ENCODE measurements around the gene GTSE1.

Gene GTSE1

GRCh38 chr22:46367707-46368191 lies 71.1 kb downstream of the GTSE1 start:
- DNase-seq, result peak; percentile 86

DNA sequence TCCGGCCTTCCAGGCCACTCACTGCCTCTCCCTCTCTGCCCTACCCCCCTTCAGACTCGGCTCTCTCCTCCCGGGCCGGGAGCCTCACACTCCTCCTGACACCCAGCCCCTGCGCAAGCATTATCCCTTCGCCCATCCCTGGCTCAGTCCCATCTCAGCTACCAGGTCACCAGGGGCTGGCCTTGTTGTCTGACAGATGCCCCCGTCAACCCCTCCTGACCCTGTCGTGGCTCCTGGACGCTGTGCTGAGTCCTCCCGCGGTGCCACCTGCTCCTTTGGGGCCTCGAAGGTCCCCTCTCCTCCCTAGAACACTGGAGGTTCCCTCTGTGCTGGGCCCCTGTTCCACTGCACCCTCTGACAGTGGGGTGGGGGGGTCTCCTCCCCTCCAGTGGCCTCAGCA lies 71.8 kb downstream of the GTSE1 start:
- no peak for DNase-seq

GRCh38 chr22:46368871-46369715 lies 72.4 kb downstream of the GTSE1 start:
- no peak for DNase-seq

DNA sequence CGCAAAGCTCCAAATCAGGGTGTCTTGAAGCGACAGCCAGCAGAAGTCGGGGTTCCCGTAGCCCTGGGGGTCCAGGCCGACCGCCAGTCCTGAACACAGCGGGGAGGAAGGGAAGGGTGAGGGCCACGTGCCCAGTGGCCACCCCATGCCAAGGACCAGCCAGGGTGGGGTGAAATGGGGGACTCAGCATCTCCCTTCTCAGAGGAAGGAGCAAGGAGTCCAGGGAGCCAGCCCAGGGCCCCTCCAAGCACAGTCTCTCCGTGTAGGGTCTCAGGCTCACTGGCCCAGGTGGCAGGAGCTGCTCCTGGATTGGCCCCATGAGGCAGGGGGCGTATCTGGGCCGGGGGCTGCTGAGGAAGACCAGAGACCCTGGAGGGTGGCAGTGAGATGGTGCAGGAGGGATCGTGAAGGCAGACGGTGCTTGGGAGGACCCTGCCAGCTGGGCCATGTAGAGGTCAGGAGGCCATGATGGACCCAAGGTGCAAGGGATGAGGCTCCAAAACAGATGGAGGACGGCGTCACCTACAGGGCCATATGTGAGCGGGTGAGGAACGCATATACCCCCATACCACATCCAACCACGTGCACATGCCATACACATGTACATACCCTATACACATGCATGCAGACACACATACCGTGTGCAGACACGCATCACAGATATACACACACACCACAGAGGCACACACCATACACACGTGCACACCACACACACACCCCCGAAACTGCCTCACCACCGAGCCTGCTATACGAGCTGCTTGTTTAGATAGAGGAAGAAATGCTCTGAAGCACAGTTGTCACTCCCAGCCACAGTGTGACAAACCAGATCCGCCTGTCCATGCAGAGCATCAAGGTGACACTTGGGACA lies 73.3 kb downstream of the GTSE1 start:
- no peak for DNase-seq

DNA sequence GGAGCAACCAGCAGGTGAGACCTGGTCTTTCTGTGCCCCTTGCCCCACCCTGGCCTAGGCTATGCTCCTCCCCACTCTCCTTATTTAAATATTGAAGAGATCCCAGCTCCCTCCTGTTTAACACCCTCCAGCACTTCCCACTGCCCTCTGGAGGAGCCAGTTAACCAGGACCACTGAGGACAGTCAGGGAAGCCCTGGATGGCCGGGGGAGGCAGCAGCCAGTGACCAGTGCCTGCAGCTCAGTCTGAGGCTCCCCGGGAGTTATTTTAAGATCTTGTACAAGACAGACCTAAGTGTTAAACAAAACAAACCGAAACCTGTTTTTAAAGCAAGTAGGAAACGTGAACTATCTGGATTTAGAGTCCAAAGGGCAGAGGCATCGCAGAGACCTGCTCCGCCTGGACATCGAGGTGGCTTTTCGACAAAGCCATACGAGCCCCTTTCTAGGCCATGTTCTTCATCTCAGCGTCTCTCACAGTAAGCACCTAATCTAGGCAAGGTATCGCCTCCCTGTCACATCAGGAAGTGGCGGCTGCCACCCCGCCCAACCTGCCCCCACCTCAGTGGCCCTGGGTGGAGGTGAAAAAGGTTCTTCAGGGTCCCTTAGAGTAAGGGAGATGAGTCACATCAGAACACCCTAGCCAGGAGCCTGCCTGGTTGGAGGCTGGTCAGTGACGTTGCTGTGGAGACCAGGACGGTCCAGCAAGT lies 74.1 kb downstream of the GTSE1 start:
- no peak for DNase-seq

DNA sequence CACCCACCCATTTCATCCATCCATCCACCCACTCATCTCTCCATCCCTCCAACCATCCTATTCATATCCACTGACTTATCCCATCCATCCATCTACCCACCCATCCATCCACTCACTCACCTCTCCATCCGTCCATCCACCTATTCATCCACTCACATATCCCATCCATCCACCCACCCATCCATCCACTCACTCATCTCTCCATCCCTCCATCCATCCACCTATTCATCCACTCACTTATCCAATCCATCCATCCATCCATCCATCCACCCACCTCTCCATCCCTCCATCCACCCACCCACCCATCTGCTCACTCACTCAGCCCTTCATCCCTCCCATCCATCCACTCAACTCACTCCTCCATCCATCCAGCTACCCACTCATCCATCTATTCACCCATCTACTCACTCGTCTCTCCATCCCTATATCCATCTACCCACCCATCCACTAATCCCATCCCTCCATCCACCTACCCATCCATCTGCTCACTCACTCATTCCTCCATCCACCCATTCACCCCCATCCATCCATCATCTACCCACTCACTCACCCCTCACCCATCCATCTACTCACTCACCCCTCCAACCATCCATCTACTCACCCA lies 75.1 kb downstream of the GTSE1 start:
- no peak for DNase-seq

DNA sequence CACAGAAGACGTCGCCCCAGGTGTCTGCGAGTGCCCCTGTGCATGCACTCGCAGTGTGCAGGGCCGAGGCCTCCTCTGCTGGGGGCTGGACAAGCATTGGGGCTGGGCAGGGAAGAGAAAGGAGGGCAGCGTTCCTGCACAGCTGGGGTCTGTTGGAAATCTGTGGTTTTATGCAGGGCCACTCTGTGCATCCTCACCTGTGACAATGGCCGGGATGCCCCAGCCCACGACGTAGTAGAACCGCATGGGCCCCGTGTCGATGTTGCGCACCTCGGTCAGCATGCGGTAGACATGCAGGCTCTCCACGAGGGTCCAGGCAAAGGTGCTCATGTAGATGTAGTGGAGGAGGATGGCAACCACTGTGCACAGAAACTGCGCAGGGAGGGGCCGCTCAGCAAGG lies 76.0 kb downstream of the GTSE1 start:
- no peak for DNase-seq

DNA sequence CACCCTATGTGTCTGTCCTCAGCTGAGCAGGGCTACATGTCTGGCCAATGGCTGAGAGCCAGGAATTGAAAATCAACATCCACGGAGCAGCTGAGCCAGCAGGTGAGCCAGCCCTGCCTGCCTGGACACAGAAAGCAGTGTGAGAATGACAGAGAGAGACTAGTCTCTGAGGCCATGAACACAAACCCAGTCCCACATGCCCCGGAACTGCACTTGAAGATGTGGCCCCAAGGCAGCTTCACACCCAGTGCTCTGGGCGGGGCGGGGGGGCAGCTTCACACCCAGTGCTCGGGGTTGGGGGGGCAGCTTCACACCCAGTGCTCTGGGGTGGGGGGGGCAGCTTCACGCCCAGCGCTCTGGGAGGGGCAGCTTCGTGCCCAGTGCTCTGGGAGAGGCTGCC lies 76.5 kb downstream of the GTSE1 start:
- DNase-seq, result no peak

DNA sequence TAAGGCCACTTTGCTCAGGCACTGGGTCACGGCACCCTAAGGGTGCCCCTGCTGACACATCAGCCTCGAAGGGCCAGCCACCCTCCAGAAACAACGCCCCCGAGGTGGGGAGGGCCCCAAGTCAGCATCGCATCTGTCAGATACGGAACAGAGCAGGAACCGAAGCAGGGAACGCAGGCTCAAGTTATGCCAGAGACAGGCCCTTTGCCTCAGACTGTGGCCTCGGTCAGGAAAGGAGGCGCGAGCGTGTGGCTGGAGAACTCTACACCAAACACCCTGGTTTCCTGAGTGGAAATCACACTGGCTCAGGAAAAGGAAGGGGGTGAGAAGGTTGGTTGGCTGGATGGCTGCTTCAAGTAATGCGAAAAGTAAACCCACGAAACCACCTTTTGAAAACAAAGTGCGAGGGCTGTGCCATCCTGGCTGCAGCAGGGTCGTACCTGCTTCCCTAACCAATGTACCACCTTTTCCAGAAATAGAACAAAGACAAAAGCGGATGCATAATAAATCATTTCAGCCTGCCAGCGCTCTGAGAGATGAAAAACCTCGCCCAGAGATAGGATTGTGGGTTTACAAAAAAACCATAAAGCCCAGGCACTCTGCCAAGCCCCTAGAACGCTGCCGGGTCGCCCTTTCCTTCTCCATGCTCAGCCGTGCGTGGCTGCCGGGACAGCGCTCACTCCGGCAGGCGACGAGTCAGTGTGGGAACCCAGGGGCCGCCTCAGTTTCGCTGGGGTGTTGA lies 77.4 kb downstream of the GTSE1 start:
- no peak for DNase-seq

DNA sequence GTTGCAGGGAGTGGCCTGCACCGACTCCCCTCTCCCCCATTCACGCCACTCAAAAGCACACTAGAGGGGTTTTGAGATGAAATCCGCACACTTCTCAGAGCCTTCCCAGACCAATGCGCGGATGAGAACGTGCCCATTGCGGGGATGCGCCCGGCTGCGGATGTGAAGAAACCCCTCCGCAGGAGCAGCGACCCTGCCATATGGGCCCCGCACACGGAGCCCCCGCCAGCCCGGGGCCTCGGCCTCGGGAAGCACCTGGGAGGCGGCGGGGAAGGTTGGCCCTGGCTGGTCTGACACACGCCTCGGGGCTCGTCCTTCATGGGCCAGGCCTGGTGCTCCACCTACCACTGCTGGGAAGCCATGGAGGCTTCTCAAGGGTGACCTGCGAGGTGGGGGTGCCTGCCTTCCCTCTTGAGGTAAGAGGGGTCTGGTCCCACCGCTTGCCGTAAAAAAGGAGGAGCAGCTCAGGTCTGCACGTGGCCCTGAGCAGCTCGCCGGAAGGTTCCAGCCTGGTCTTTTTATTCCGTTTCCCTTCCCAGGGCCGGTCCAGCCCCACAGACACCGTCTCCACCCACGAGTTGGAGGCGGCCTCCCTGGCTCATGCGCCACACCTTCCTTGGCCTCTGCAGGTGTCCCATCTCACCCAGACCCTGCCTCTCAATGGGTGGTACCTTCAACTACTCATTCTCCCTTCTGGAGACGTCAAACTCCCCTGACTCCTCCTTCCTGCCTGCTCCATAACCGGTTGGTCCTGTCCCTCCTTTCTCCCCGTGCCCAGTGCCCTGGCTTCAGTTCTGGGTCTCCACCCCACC lies 78.2 kb downstream of the GTSE1 start:
- DNase-seq, result no peak

DNA sequence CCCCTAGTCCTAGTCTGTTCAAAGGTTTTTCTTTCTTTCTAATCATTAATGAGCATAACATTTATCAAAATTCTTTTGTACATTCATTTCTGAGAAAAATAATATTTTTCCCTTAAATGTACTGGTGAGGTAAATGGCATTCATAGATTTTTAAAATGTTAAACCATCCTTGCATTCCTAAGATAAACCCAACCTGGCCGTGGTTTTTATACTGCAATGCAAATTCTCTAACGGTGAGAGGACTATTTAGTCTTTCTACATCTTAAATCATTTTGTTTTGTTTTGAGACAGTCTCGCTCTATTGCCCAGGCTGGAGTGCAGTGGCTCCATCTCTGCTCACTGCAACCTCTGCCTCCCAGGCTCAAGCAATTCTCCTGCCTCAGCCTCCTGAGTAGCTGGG lies 79.4 kb downstream of the GTSE1 start:
- DNase-seq, result no peak

- no peak for DNase-seq
Observed at GRCh38 chr22:46376908-46377524, 80.3 kb downstream of the GTSE1 start.

GRCh38 chr22:46377525-46378425 lies 81.1 kb downstream of the GTSE1 start:
- DNase-seq, result peak; percentile 98

DNA sequence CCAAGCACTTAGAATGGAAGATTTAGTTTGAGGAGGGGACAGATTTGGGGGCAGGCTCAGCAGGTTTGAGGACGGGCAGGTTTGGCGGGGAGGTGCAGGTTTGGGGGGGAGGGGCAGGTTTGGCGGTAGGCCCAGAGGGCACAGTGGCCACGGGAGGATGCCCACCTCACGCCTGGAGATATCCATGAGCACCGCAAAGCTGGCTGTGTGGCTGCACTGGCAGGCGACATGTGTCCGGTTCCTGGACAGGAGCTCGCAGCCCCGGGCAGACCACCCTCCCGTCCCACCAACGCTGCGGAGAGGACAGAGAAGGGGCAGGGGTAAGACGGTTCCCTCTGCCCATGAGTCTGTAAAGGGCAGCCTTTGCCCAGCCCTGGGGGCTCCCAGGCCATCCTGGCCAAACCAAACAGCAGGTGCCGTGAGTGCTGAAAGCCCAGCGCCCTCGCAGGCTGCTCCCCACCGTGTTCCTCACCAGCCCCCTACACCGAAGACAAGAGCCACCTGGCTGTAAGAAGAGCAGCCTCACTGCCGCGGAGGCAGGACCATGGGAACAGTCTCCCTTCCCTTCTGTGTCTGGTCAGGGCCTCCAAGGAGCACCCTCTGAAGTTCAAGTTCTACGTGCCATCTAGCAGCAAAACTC lies 81.9 kb downstream of the GTSE1 start:
- DNase-seq, result no peak

GRCh38 chr22:46379066-46379930 lies 82.6 kb downstream of the GTSE1 start:
- no peak for DNase-seq

DNA sequence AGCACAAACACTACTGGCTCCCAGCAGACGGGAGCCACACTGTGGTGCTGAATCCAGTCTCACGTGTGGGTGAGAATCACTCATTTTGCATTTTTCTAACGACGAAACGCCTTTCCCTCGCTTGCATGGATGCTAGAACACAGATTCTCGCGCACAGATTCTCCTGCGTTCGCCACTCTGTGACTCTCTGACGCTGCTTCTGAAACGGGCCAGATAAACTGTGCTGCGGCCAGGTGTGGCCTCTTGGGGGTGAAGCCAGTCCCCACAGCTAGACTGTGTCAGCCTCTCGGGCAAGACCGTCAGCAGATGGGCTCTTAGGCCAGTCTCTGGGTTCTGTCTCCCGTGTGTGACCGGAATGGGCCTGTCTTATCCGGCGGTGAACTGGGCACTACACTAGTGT lies 83.4 kb downstream of the GTSE1 start:
- no peak for DNase-seq
